Measurements from ENCODE around the gene KLHL17. TPM values are rescaled to one million over a fixed set of nuclear protein-coding genes. Genes with fewer than 3 reads are reported as not detected.

The KLHL17 gene
- total RNA-seq, 2 donors from 2014 or later: 10.9 to 24.5 TPM

DNA sequence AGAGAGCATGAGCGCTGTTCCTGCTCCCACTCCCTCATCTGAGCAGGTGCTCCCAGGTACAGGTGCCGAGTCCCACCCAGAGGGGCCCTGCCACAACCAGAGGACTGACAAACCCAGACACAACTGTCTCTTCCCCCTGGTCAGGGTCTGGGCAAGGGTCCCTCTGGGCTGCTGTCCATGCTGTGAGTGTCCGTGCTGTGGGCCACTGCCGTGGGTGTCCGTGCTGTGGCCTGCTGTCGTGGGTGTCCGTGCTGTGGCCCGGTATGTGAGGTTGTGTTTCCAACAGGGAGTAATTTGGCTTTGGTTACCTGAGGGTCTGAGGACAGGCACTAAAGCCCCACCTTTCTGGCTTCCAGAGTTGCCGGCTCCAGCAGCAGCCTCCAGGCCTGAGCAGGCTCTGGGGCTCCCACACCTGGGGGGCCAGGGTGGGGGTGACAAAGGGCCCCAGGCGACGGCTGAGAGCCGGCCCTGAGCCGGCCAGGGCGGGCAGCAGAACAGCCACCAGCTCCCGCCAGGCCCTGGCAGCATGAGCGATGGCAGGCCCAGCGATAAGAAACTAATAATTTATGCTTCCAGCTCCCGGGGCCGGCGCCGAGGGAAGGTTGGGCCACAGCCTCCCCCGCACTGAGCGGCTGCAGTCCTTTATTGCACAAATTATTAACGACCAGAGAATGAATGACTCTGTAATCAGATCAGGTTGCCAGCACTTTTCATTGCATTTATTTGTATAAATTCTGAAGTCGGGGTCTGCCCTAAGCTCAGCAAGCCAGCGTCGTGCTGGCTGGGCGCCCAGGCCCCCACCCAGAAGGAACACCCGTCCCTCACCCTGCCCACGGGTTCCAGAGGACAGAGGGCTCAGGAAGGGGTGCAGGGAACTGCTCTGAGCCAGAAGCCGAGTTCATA, 44.0 kb upstream of the KLHL17 start:
- peak; percentile 19 for TF ChIP-seq POLR2AphosphoS5 (IDR thresholded peaks at IDR 0.05)
- TF ChIP-seq, protein P1, sequence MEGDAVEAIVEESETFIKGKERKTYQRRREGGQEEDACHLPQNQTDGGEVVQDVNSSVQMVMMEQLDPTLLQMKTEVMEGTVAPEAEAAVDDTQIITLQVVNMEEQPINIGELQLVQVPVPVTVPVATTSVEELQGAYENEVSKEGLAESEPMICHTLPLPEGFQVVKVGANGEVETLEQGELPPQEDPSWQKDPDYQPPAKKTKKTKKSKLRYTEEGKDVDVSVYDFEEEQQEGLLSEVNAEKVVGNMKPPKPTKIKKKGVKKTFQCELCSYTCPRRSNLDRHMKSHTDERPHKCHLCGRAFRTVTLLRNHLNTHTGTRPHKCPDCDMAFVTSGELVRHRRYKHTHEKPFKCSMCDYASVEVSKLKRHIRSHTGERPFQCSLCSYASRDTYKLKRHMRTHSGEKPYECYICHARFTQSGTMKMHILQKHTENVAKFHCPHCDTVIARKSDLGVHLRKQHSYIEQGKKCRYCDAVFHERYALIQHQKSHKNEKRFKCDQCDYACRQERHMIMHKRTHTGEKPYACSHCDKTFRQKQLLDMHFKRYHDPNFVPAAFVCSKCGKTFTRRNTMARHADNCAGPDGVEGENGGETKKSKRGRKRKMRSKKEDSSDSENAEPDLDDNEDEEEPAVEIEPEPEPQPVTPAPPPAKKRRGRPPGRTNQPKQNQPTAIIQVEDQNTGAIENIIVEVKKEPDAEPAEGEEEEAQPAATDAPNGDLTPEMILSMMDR (IDR thresholded peaks at IDR 0.05): no peak
- intact Hi-C loops (cut with DNase I): no loop called here
- no peak overlapping the region for H3K27ac ChIP-seq
- DNase-seq (ENCODE audit: low spot score): no peak
- WGBS: 20% methylated on average over 31 of the region's 31 CpGs
- H3K4me1 ChIP-seq (replicated peaks): peaks cover 17% of the 10 kb centered on the region
- H3K27me3 ChIP-seq (replicated peaks; ENCODE audit: insufficient read depth): peaks cover 2% of the 10 kb centered on the region
- no peaks in the 10 kb centered on the region for H3K9me3 ChIP-seq
- H3K36me3 ChIP-seq: no peaks in the 10 kb centered on the region
- H3K4me3 ChIP-seq: no peak overlapping the region

- no peaks in the 10 kb centered on the region for H3K9me3 ChIP-seq
- intact Hi-C loops (cut with DNase I): no loop called here
- no peak for DNase-seq (ENCODE audit: low spot score)
- H3K4me3 ChIP-seq: no peak overlapping the region
- H3K4me1 ChIP-seq (replicated peaks): peaks cover 17% of the 10 kb centered on the region
- no peaks in the 10 kb centered on the region for H3K27me3 ChIP-seq (replicated peaks; ENCODE audit: insufficient read depth)
- TF ChIP-seq, protein P1 (IDR thresholded peaks at IDR 0.05): no peak
- H3K27ac ChIP-seq: no peak overlapping the region
- WGBS: 22% methylated on average over 7 of the region's 7 CpGs
- H3K36me3 ChIP-seq: no peaks in the 10 kb centered on the region
Observed at GRCh38 chr1:917076-917459, 43.3 kb upstream of the KLHL17 start.

DNA sequence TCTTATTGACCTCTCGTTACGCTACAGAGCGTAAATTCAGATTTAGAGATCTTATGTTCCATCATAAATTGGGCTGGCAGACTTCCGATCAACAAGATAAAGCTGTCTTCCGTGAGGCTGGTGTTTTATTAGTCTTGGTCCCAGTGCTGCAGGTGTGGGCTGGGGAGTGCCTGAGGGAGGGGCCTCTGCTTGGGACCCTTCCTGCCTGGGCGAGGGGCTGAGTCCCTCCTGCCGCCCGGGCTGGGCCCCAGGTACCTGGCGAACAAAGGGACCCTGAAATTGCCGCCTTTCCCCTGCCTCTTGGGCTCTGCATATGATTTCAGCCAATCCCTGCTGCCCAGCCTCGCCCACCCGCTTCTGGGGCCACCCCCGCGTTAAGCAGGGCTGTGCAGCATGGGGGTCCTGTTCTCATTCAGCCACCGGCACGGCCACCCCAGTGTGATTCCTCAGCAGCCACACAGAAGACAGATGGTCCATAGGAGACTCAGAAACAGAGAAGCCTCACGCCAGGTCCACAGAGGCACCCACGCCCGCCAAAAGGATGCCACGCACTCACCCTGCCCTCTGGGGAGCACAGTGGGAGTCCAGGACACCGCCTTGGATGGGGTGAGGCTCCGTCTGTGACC, 42.8 kb upstream of the KLHL17 start:
- intact Hi-C loops (cut with DNase I): no loop called here
- Histone ChIP-seq H3K4me3 (no peak overlapping the region), H3K4me1 (replicated peaks) (peaks cover 17% of the 10 kb centered on the region), H3K9me3 (no peaks in the 10 kb centered on the region), H3K27me3 (replicated peaks; ENCODE audit: insufficient read depth) (no peaks in the 10 kb centered on the region), H3K27ac (no peak overlapping the region), H3K36me3 (no peaks in the 10 kb centered on the region)
- no peak for DNase-seq (ENCODE audit: low spot score)
- TF ChIP-seq, protein P1 (IDR thresholded peaks at IDR 0.05): no peak
- TF ChIP-seq POLR2A (IDR thresholded peaks at IDR 0.05) (no peak), POLR2AphosphoS5 (IDR thresholded peaks at IDR 0.05) (peak; percentile 16)
- 49% methylated on average over 22 of the region's 22 CpGs for WGBS

- no peaks in the 10 kb centered on the region for H3K36me3 ChIP-seq
- no peak overlapping the region for H3K27ac ChIP-seq
- peaks cover 17% of the 10 kb centered on the region for H3K4me1 ChIP-seq (replicated peaks)
- TF ChIP-seq POLR2A (IDR thresholded peaks at IDR 0.05) (no peak), POLR2AphosphoS5 (IDR thresholded peaks at IDR 0.05) (no peak)
- TF ChIP-seq, protein P1 (IDR thresholded peaks at IDR 0.05): no peak
- no peaks in the 10 kb centered on the region for H3K9me3 ChIP-seq
- H3K27me3 ChIP-seq (replicated peaks; ENCODE audit: insufficient read depth): no peaks in the 10 kb centered on the region
- 78% methylated on average over 15 of the region's 15 CpGs for WGBS
- intact Hi-C loops (cut with DNase I): no loop called here
- no peak for DNase-seq (ENCODE audit: low spot score)
- no peak overlapping the region for H3K4me3 ChIP-seq
Observed at GRCh38 chr1:918353-918752, 42.0 kb upstream of the KLHL17 start.

Measured in prostate gland (tissue), 2 donors.